Esophagus mucosa (tissue), 1 donor: ENCODE results near the gene CAB39L. TPM values are rescaled to one million over a fixed set of nuclear protein-coding genes. Genes with fewer than 3 reads are reported as not detected.

Source experiments
- ATAC-seq: fragments of 200-7000 bp; cut with Tn5 transposase; one replicate; pipeline ENCODE4 v1.9.1; 2020
- total RNA-seq: library from RNA; stranded (reverse); gene quantifications from one replicate; pipeline ENCODE4 v1.2.4, GENCODE V29; 2023
- donor health status: DM: yes; HTN: yes; CAD: no.

Gene CAB39L
- total RNA-seq, 1 donor from 2014 or later = 11.8 TPM

- ATAC-seq = no peak
Observed at GRCh38 chr13:49395878-49396380, 47.9 kb downstream of the CAB39L start.

GRCh38 chr13:49395451-49395865 lies 48.4 kb downstream of the CAB39L start:
- no peak for ATAC-seq

- no peak for ATAC-seq
Observed at GRCh38 chr13:49388091-49388635, 55.7 kb downstream of the CAB39L start.

DNA sequence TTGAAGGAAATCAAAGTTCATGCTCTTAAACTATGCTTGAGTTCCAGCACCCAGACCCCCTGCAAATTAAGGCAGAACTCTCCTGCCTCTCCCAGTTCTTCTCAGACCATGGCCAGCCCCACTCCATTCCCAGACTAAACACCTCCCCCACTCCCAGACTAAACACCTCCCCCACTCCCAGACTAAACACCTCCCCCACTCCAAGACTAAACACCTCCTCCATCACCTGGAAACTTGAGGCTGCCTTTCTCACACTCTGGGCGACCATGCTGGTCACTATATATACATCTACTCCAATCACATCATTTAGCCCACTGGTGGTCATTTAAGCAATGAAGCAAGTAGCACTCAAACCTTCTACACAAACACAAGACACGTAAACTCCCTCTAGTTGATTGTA lies 57.2 kb downstream of the CAB39L start:
- ATAC-seq = no peak

DNA sequence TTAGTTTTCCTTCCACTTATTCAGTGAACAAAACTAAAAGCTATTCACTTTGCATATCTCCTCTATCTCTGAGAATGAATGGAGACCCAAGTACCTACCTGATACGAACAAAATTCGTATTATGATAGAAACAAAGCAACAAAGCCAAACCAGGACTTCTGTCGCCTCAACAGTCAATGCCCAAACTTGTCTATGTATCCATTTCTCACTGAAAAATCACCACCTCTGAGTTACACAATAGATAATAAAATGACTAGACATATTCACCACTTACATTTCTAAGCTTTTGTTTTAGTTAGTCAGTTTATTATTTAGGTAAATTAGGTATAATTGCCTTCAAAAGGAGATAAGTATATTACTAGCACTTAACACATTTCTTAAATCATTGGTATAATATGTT lies 67.7 kb downstream of the CAB39L start:
- ATAC-seq = no peak

DNA sequence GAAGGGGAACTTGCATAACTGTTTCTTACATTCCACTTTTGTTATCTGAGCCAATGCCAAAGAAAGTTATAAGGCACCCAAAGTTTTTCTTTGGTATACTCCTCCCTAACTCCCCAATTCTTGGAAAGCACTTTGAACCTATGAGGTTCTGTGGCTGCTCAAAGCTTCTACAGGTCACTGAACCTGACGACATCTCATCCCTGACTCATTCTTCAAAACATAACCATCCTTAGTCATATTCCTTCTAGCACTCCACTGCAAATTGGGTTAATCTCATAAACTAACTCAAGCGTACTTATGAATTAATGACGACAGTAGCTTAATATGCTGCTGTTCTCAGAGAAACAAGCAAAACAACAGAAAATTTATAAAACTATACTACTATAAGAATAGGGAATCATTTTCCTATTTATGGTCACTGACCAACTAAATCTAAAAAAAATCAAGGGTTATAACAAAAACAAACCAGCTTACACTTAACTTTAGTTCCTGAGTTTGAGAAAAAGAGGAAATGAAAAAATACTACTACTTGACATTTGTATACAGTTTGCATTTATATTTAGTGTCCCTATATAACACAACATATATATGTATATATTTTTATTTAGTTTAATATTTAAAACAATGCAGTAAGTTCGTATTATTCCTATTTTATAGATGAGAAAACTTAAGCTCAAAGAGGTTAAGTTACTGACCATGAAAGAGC lies 69.1 kb downstream of the CAB39L start:
- peak; percentile 96 for ATAC-seq

- no peak for ATAC-seq
Observed at GRCh38 chr13:49373716-49374115, 70.1 kb downstream of the CAB39L start.

DNA sequence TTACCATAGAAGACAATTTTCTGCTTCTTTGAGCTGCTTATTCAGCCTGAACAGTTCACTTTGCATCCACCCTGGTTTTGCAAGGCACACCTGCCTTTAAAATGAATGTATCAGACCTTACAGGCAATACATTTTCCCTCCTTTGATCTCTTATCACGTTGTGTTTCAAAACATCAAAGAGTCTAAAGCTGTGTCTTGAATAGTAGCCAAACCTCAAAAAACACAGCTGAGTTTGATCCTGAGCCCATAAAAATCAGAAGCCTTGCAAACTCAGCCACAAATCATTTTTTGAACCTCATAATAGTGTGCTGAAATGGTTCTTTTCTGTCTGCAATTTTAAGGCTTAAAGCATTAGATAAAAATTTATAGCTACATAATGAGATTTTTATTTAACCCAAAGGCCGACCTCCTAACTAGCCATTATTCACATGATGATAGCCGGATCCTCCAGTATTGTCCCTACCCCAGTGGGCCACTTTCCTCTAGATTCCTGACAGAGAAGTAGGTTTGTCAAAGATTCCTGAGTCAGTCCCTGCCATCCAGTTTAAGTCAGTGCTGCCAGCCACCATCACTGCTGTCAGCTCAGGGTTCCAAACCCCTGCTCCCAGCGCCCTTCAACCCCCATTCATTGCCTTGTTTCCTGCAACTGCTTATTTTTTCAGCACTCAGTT lies 71.8 kb downstream of the CAB39L start:
- ATAC-seq = no peak

DNA sequence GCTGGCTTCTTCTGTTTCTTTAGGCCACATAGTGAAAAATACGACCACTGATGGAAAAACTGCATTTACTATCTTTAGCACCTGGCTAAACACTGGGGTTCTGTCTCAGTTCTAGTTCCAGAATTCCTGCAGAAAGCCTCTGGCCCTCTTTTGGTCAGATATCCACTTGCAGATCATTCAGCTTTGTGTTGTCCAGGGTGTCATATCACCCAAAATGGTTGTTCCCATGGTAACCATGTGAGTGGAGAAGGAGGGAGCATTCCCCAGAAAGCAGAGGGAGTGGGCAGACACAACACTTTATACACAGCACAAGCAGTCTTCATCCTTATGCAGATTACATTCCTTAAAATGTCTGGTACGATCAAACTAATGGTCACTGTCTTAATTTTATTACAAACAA lies 73.5 kb downstream of the CAB39L start:
- no peak for ATAC-seq

DNA sequence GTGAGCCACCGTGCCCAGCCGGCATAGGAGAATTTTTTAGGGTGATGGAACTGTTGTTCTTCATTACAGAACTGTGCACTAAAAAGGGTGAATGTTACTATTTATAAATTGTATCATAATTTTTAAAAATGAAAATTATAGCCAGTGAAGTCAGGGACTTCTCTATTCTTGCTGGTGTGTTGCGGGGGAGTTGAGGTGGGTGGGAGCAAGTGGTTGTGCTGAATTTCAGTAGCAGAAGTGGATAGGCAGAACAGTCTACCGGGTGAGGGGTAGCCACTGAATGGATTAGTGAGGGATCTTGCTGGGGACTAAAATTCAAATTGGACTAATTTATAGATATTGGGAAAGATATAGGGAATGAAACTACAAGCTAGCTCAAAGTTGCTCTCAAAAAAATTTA lies 74.0 kb downstream of the CAB39L start:
- ATAC-seq = no peak

GRCh38 chr13:49368688-49369087 lies 75.2 kb downstream of the CAB39L start:
- no peak for ATAC-seq

DNA sequence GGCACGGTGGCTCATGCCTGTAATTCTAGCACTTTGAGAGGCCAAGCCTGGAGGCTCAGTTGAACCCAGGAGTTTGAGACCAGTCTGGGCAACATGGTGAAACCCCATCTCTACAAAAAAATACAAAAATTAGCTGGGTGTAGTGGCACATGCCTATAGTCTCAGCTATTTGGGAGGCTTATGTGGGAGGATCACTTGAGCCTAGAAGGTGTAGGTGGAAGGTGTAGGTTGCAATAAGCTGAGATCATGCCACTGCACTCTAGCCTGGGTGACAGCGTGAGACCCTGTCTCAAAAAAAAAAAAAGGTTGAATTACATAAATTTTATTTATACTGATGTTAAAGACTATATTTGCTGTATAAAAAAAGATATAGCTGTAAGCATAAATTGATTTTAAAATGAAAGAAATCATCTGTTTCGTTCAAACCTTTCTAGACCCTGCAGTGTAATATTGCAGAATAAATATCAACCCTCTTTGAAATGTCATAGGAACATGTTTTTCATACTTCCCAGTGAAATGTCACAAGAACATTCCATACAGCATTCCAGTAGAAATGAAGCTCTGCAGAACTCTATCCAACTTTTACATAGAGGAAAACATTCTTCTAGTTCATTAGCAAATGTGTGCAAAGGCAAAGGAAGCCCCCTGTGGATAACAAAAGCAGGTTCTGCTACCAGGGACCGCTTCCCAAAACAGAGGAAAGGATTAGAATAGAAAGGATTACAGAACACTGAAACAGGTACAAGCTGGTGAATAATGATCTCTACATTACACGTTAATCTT lies 76.0 kb downstream of the CAB39L start:
- ATAC-seq = no peak

GRCh38 chr13:49366841-49367240 lies 77.0 kb downstream of the CAB39L start:
- no peak for ATAC-seq

DNA sequence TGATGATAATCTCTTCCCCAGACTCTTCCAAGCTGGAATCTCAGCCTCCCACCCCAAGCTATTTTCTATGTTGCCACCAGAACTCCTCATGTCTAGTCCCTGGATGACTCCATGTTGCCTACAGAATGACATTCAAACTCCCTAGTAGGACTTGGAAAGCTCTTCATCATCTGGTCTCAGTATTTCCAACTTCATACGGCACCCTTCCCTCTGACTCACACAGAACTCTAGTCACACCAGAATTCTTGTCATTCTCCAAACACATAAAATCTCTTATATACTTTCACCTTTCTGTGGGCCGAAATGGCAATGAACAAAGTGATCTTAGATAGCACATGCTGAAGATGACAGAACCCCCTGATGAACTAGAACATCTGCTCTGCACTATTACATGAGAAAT lies 86.2 kb downstream of the CAB39L start:
- ATAC-seq = no peak

- ATAC-seq = no peak
Observed at GRCh38 chr13:49356223-49356622, 87.6 kb downstream of the CAB39L start.

- no peak for ATAC-seq
Observed at GRCh38 chr13:49354719-49355118, 89.1 kb downstream of the CAB39L start.

DNA sequence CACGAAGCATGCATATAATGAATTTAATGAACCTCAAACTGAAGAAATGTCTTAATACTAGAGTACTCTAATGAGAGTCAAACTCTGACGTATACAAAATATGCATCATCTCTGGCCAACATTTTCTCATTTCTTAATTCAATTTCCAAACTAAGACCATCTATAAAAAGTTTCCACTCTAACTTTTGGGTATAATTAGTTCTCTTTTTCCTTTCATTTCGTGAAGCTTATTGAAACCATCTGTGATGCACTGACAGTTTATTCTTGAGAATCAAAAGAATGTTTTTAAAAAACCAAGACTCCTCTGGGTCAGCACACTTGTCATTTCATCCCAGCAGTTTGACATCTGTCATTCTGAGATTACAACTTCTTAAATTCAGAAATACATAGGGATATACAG lies 90.0 kb downstream of the CAB39L start:
- no peak for ATAC-seq

DNA sequence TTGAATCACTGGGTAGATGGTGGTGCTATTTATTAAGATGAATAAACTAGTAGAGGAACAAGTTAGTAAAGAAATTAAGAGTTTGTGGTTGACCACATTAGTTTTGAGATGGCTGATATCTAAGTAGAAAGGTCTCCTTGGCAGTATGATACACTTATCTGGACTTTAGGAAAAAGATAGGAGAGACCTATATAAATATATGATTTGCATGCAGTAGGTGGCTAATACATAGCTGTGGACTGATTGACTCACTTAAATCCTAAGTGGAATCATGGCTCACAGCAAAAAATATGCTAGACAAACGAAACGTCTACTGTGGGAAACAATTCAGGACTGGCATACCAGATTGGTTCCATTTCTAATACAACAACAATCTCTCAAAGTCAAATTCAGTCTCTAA lies 92.0 kb downstream of the CAB39L start:
- ATAC-seq = no peak

GRCh38 chr13:49348751-49349150 lies 95.1 kb downstream of the CAB39L start:
- peak; percentile 36 for ATAC-seq

DNA sequence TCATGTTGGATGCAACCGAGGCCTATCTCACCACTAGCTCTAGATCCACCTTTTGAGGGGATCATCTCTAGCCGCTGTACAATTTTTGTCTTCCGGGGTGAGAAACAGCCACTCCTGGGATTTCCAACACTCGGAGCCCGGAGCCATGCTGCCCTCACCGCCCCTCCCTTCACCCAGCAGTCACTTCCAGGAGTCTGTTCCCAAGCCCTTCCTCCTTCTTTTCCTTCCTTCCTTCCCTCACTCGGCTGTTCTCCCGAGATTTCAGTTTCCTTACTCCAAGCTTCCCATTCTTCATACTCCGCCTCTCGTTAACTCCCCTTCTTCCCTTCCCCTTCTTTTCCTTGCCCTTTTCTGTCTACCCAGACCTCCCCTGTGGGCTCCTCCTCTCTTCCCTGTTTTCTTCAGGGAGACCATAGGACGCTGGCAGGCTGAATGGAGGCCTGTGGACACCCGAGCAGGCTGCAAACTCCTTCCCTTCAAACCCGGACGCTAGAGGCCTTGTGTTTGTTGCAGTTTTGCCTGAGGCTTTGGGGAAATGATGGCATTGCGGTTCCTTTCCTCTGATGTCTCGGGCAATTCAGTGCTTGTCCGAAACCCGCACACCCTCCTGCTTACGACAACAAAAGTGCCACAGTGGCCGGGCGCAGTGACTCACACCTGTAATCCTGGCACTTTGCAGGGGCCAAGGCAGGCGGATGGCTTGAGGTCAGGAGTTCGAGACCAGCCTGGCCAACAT lies 96.0 kb downstream of the CAB39L start:
- ATAC-seq = no peak

DNA sequence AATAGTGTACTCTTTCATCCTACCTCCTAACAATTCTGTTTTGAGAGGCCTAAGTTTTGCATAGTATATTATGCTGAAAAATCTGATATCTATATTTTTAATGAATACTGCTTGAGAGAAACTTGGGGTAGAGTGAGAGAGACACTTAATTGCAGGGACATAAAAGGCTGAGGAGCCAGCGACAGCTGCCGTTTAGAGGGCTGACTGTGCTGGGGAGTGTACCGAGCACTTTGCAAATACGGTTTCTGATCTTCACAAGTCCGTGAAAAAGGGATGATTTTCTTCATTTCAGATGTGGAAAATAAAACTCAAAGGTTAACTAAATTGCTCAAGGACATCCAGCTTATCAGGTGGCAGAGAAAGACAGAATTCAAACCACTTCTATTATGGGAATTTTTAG lies 97.4 kb downstream of the CAB39L start:
- ATAC-seq = no peak

- ATAC-seq = no peak
Observed at GRCh38 chr13:49343731-49344130, 100.1 kb downstream of the CAB39L start.
